Activated gamma-delta T cell treated with Interleukin-2 at 50 U/mL for 16 hours (primary cell): ENCODE results near the gene LMO1.

ENCODE experiments used
- DNase-seq: peaks from one replicate; pipeline ENCODE4 v3.0.0-alpha.2; 2020

The LMO1 gene

GRCh38 chr11:8223513-8223900 is 40.2 kb downstream of the LMO1 start:
- DNase-seq: no peak

- DNase-seq: no peak
Observed at GRCh38 chr11:8222820-8223512, 40.7 kb downstream of the LMO1 start.

DNA sequence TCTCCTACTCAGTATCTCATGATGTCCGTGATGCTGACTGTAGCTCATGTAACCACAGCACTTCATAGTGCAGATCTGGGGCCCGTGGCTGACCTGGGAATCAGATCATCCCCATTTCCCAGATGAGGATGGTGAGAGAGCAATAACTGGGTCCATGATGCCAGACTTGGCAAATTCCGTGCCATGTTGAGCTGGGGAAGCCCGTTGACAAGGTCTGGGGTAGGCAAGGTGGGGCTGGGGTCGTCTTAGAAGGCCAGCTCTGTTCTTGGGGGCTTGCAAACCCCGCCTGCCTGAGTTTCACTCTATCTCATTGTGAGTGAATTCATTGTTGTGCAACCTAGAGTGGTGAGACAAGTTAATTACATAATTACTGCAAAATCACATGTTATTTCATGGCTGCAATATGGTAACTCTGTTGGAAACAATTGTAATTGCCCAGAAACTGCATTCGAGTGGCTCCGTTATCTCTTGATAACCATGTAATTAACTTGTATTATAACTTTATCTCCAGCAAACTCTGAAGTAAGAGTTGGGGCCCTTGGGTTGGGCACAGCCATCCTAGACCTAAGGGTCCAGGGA is 41.7 kb downstream of the LMO1 start:
- no peak for DNase-seq

- no peak for DNase-seq
Observed at GRCh38 chr11:8221046-8221723, 42.5 kb downstream of the LMO1 start.

GRCh38 chr11:8220261-8221045 is 43.2 kb downstream of the LMO1 start:
- no peak for DNase-seq

- DNase-seq: no peak
Observed at GRCh38 chr11:8219257-8220021, 44.2 kb downstream of the LMO1 start.

GRCh38 chr11:8218840-8219239 is 44.8 kb downstream of the LMO1 start:
- DNase-seq: no peak

DNA sequence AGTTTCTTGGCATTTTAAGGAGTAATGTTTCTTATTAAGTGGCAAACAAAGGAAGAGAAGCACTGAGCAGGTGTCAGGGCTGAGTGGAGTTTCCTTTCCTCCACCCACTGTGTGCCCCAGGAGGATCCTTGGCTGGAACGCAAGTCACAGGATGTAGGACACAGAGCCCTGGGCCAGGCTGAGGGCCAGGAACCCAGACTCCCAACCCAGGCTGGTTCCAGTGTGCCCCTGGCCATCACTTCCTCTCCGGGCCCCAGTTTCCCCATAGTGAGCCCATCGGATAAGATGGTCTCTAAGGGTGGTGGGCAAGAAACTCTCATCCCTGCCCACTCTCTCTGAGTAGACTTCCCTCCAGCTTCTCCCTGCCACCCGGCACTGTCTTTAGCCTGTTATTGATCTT is 45.3 kb downstream of the LMO1 start:
- DNase-seq: no peak

DNA sequence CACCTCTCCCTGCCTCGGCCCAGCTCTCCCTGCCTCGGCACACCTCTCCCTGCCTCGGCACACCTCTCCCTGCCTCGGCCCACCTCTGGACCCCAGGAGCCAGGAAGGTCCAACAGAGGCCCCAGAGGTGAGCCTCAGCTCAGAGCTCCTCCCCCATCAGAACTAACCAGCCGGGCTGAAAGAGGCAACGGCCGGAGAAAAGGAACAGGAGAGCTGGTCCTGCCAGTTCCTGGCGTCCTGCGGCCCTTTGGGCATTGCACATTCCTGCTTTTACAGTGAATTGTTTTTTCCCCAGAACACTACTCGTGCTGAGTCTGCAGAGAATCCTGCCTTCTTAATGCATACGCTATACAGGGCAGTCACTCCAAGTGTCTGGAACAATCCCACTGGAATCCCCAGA is 45.8 kb downstream of the LMO1 start:
- DNase-seq: no peak

- no peak for DNase-seq
Observed at GRCh38 chr11:8217136-8217535, 46.5 kb downstream of the LMO1 start.

DNA sequence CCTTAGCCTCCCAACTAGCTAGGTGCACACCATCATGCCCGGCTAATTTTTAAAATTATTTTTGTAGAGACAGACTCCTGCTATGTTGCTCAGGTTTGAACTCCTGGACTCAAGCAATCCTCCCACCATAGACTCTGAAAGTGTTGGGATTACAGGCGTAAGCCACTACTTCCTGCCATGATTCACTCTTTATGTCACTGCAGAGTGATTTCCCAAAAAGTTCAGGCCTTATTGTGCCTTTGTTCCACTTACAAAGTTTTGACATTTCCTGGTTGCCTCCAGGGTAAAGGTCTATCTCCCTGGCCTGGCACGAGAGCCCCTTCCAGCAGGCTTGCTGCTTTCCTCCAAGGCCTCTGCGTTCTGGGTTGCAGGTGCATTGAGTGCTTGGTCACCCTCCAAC is 50.3 kb downstream of the LMO1 start:
- no peak for DNase-seq

- DNase-seq: no peak
Observed at GRCh38 chr11:8209208-8209807, 54.4 kb downstream of the LMO1 start.

- DNase-seq: no peak
Observed at GRCh38 chr11:8207080-8208000, 56.3 kb downstream of the LMO1 start.

DNA sequence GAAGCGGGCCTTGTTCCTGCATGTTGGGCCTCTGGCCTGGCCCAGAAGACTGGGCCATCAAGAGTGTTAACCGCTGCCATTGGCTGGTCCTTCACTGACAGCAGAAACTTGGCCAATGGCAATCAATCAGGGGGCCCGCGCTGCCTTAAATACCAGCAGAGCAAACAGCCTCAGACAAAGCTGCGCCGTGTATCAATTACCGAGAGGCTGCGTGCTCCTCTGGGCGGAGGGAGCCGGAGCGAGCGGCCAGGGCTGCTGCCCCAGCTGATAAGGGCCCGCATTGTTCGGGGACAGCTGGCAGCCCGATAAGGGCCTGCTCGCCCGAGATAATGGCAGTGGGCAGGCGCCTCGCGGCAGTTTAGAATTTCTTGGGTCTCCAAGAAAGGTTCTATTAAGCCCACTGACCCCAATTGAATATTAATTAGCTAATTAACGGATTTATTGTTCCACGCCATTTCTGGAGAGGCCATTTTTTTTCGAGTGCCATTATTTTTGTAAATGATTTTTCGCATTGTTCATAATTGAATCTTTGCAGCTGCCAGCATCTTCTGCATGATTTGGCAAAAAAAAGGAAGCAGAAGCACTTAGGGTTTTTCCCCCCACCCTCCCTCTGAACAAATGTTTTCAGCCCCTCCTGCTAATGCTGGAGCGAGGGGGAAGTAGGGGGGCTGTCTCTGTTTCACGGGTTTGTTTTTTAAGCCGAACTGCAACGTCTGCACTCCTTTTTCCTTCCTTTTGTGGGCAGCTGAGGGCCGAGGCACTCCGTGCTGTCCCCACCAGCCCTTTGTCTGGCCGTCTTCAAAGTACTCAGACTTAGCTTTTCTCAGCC is 57.2 kb downstream of the LMO1 start:
- no peak for DNase-seq

DNA sequence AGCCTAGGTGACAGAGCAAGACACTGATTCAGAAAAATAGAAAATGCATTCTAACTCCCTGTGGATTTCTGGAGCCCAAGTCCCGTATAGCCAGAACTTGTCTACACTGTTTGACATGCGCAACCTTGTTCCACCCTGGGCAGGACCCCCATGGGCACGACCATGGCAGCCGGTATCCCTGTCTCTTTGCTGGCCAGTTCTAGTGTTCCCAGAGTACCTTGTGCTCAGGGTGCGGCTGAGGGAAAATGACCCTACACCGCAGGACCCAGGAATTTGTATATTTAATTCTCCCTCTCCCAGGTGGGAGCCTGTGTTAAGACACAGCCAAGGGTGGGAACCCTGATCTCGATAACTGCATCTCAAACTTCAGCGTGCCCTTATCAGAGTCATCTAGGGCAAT is 58.1 kb downstream of the LMO1 start:
- no peak for DNase-seq

DNA sequence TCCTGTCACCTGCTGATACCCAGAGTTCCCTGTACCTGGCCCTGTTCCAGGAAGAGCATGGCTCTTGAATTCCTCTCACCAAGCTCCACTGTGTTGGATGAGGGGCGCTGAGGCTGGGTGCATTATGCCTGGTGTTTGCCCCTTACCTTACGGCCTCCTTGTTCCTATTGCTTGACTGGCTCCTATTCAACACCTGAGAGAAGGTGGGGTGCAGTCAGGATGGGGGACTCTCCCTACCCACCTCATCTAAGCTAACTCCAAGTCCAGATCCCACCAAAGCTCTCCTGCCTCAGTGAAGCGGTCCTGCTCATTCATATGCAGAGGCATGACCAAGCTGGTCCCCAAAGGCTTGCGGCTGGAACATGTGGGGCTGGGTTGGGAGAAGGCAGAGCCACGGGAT is 59.1 kb downstream of the LMO1 start:
- DNase-seq: no peak

GRCh38 chr11:8204025-8204424 is 59.7 kb downstream of the LMO1 start:
- no peak for DNase-seq

DNA sequence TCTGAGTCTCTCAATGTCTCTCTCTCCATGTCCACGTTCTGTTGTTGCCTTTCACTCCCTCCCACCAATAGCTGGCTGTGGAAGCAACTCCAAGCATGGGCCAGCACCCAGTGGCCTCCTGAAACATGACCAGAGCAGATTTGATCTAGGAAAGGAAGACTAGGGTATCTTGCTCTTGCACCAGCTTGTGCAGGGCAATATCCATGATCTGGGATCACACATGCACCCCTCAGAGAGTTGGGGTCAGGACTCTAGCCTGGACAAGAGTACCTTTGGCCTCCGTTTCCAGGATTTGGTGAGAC is 60.3 kb downstream of the LMO1 start:
- DNase-seq: no peak

GRCh38 chr11:8202516-8203413 is 60.9 kb downstream of the LMO1 start:
- DNase-seq: no peak
